Measurements from ENCODE around the gene LRCOL1.

DNA sequence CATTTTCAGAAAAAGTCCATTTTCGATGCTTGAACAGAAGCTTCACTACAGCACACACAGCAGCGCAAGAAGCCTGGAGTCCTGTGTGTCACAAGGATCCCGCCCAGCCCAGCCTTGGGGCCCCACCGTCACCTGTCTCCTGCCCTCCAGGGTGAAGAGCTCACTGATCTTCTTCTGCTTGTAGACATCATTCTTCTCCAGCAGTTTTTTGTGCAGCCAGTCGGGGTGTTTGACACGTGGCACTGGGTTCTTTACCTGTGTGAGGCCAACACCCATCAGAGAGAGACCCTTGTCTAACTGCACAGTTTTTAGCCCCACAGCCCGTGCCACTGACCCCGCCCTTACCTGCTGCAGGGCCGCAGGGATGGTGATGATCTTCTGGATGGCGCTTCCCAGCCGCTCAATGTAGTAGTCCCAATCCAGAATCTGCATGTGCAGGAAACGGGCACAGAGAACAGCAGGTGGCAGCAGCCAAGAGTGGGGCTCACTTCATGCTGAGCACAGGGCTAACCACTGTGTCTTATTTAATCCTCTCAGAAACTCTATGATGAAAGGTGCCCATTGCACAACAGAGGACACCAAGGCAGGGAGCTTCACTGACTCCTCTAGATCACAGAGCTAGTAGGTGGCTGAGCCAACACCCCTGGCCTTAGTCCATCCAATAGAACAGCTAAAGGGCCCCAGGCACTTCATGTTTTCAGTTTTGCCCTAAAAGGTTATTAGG, 46.8 kb upstream of the LRCOL1 start:
- no peak for TF ChIP-seq EZH2 (conservative IDR thresholded peaks at IDR 0.05; ENCODE audit: low read depth, low read length)
- no peak for TF ChIP-seq TCF7 (IDR thresholded peaks at IDR 0.05; ENCODE audit: low read depth)
- TF ChIP-seq ZNF546 (CRISPR knock-in tag; conservative IDR thresholded peaks at IDR 0.05), result no peak
- no peak for TF ChIP-seq FOXK2 (IDR thresholded peaks at IDR 0.05)
- no peak for TF ChIP-seq MXI1 (IDR thresholded peaks at IDR 0.05; ENCODE audit: borderline replicate concordance, low read depth, low read length)
- TF ChIP-seq CEBPG (CRISPR knock-in tag; IDR thresholded peaks at IDR 0.05), result no peak
- no peak for TF ChIP-seq CTCF (CRISPR knock-in tag; IDR thresholded peaks at IDR 0.05)
- no peak for TF ChIP-seq ZNF747 (CRISPR knock-in tag; IDR thresholded peaks at IDR 0.05; ENCODE audit: borderline replicate concordance)
- no peak for TF ChIP-seq SP140L (CRISPR knock-in tag; IDR thresholded peaks at IDR 0.05; ENCODE audit: borderline replicate concordance)

Data from HepG2 (cell line).